NCI-H2107 (cell line): ENCODE results near the gene GFRA1.

Source experiments
- DNase-seq: peaks from one replicate; lab custom pipeline; 2025; lab: John Stamatoyannopoulos, UW

GFRA1 gene

DNA sequence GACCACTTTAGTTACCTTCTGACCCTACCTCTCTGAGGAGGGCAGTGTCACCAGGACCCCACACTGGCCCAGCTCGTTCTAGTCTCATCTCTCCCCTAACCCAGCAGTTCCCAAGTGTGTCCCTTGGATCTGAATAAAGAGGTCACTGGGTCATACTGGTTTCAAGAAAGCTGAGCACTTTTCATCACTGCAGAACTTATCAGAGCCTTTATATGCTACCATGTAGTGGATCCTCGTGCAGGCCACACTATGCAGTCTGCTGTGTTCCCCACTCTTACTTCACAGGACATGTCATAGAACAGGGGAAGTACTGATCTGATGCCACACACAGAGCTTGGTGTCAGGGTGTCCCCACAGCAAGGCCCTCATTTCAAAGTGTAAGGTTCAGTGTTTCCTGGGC lies 113.8 kb downstream of the GFRA1 start:
- no peak for DNase-seq

DNA sequence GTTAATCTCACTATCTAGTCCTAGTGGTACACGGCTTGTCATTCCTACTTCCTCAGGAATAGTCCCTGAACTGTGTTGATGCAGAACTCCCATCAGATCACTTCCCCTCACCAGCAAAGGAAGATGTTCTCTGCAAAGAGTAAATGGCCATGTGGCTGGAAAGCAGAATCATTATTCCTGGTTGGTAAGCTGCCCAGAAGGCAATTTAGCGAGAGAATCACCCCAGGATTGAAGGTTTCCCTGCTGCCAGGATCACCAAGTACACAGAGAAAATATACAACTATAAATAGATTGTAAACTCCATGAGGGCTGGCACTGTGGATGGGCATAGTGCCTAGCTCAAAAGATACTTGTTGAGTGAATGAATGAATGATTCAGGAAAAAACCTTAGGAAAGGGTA lies 115.0 kb downstream of the GFRA1 start:
- DNase-seq, result no peak

GRCh38 chr10:116157485-116157884 lies 115.5 kb downstream of the GFRA1 start:
- DNase-seq, result no peak

DNA sequence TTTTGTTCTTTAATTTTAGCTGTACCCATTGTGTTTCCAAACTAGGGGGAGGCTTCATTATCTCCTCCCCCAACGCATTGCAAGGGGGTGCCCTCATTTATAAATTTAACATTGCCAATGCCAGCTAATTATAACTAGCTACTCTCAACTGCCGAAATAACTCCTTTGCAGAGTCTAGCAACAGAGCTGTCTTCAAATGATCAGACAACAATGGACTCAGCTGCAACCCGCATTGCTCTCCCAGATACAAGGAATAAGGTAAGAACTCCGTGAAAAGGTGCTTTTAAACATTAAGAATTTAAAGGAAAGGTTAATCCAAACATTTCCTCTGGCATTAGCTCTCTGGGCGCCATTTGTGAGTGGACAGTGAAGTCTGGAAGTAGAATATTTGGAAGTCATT lies 116.2 kb downstream of the GFRA1 start:
- no peak for DNase-seq

GRCh38 chr10:116155191-116155590 lies 117.8 kb downstream of the GFRA1 start:
- DNase-seq, result no peak

GRCh38 chr10:116154651-116155050 lies 118.4 kb downstream of the GFRA1 start:
- no peak for DNase-seq

GRCh38 chr10:116151076-116151475 lies 121.9 kb downstream of the GFRA1 start:
- DNase-seq, result no peak

DNA sequence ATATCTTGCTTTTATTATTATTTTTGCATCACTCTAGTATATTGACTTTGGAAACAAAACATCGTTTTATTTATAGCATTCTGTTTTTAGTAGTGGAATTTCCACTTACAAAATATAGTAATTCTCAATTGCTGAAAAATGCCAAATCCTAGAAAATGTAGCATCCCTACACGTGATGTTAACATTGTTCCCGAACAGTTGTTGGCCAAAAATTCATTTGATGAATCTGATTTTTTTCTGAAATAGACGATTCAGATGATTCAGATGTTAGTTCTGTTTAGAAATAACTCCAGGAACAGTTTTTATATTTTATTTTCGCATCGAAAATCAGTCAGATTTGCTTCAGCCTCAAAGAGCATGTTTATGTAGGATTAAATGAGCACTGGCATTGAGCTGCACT lies 122.4 kb downstream of the GFRA1 start:
- no peak for DNase-seq

- DNase-seq, result no peak
Measured at GRCh38 chr10:116147147-116147905, 125.7 kb downstream of the GFRA1 start.

DNA sequence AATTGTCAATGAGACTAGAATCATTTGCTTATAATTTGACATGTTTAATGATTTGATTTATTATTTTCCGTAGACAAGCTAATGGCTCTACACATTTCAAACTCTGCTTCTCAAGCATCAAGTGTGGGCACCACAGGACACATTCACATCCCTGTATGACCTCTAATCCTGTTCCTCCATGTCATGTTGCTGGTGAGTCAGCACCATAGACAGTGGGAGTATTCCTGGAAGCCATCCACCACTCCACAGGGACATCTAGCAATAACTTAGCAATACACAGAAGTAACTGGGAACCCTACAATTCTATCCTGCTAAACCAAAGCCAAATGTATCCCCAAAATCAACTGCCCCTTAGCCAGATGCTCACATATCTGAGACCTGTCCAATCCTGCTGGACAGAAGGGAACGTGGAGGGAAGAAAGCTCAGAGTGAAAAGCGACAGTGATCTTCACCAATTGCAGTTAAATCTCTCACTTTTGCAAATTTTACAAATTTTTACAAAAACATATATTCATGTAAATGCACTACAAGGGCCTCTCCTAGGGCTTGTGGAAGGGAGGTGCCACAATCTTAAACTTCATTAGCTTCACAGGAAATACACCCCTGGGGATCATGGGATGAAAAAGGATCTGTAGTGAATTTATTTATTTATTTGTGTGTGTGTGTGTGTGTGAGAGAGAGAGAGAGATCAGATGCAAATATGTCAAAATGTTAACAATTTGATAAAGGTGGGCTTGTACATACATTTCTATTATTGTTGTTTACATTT lies 126.5 kb downstream of the GFRA1 start:
- no peak for DNase-seq

DNA sequence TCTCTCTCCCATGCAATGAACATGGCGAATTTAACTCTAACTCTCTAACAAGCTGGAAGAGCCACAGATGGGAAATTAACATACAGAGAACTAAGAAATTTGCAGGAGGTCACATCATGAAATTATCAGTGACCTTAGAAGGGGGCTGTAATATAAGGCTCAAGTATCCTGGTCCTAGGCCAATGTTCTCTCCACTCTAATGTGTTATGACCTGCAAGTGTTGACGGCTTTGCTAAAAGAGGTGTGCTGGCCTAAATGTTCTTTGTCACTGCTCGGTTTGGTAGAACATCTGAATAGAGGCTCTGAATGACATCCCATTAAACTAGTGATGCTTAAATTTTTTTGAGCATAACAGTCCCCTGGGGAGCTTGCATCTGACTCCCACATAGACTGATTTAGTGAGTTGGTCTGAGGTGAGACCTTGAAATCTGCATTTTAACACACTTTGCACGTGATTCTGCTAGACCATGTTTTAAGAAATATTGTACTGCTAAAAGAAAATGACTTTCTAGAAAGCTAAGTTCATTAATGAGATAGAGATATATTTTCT lies 129.3 kb downstream of the GFRA1 start:
- DNase-seq, result no peak

GRCh38 chr10:116141855-116142254 lies 131.2 kb downstream of the GFRA1 start:
- DNase-seq, result no peak

DNA sequence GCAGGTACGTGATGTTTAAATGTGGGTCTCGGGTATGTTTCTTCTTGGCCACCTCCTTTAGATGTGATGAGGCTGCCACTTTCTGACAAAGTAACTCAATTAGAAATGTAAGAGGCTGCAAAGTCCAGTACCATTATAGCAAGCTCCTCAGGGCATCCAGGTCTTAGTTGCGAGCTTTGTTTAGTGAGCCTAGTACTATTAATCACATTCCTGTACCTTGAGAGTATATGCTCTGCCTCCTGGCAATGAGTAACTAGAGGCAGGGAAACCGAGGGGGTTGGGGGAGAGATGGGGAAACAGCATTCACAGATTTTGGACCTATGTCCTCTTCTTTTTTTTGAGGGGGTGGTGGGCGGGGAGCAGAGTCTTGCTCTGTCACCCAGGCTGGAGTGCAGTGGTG lies 131.8 kb downstream of the GFRA1 start:
- DNase-seq, result no peak

GRCh38 chr10:116139886-116140285 lies 133.1 kb downstream of the GFRA1 start:
- DNase-seq, result no peak

DNA sequence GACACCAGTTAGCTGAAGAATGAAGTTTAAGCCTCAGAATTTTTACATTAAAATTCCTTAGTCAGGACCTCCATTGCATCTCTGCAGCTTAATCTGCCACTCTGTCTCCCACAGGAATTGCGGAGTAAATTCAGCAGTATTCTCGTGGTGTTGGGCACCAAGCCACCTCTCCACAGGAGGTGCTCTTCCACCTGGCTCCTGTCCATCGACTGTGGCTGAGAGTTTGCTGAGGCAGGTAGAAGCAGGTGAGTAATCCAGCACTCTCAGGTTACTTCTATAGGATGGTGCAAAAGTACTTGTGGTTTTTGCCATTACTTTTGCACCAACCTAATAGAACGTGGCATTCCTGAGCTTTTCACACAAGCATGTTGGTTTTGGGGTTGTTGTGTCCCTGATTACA lies 134.1 kb downstream of the GFRA1 start:
- DNase-seq, result peak; percentile 1

- DNase-seq, result no peak
Measured at GRCh38 chr10:116136261-116136660, 136.7 kb downstream of the GFRA1 start.

GRCh38 chr10:116134322-116134721 lies 138.7 kb downstream of the GFRA1 start:
- DNase-seq, result no peak

- no peak for DNase-seq
Measured at GRCh38 chr10:116133634-116134033, 139.4 kb downstream of the GFRA1 start.

- no peak for DNase-seq
Measured at GRCh38 chr10:116132780-116133399, 140.1 kb downstream of the GFRA1 start.

DNA sequence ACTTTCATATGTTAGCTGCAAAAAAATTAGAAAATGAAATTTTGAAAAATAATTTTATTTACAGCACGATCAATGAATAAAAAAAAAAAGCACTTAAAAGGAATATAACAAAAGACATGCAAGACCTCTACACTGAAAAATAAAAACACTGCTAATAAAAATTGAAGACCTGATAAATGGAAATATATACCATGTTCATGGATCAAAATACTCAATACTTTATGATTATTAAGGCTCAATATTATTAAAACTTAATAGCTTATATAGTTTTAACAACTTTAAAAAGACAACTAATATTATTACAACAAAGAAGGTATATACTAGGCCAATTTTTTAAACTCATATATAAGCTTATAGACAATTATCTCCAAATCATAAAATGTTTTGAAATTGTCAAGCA lies 143.0 kb downstream of the GFRA1 start:
- DNase-seq, result no peak

- no peak for DNase-seq
Measured at GRCh38 chr10:116126954-116127695, 145.9 kb downstream of the GFRA1 start.

GRCh38 chr10:116126239-116126638 lies 146.8 kb downstream of the GFRA1 start:
- no peak for DNase-seq
